ENCODE data around the gene CRAT.
A peak's percentile ranks its signal among the peaks of the same experiment; 100 is the strongest.

The CRAT gene

GRCh38 chr9:129109952-129110739, 447 bp downstream of the CRAT start:
- peak; percentile 6 for DNase-seq

- DNase-seq: no peak
Observed at GRCh38 chr9:129109537-129109903, 1.1 kb downstream of the CRAT start.

GRCh38 chr9:129108805-129109536, 1.6 kb downstream of the CRAT start:
- no peak for DNase-seq

GRCh38 chr9:129108083-129108804, 2.3 kb downstream of the CRAT start:
- no peak for DNase-seq

- no peak for DNase-seq
Observed at GRCh38 chr9:129107651-129108050, 2.9 kb downstream of the CRAT start.

GRCh38 chr9:129105857-129106694, 4.5 kb downstream of the CRAT start:
- no peak for DNase-seq

GRCh38 chr9:129104051-129104450, 6.5 kb downstream of the CRAT start:
- no peak for DNase-seq

GRCh38 chr9:129103595-129103965, 7.0 kb downstream of the CRAT start:
- DNase-seq: no peak

- DNase-seq: no peak
Observed at GRCh38 chr9:129102791-129103594, 7.6 kb downstream of the CRAT start.

GRCh38 chr9:129102095-129102525, 8.5 kb downstream of the CRAT start:
- no peak for DNase-seq

- DNase-seq: no peak
Observed at GRCh38 chr9:129101279-129101678, 9.3 kb downstream of the CRAT start.

- DNase-seq: no peak
Observed at GRCh38 chr9:129100383-129101169, 10.0 kb downstream of the CRAT start.

GRCh38 chr9:129098328-129098727, 12.3 kb downstream of the CRAT start:
- no peak for DNase-seq

- no peak for DNase-seq
Observed at GRCh38 chr9:129097671-129098306, 12.8 kb downstream of the CRAT start.

GRCh38 chr9:129095908-129096307, 14.7 kb downstream of the CRAT start:
- DNase-seq: no peak

- DNase-seq: no peak
Observed at GRCh38 chr9:129095170-129095667, 15.4 kb downstream of the CRAT start.

GRCh38 chr9:129094387-129095169, 16.0 kb downstream of the CRAT start:
- DNase-seq: no peak

GRCh38 chr9:129093602-129094386, 16.8 kb downstream of the CRAT start:
- no peak for DNase-seq

- DNase-seq: no peak
Observed at GRCh38 chr9:129089246-129089645, 21.3 kb downstream of the CRAT start.

All from effector CD4-positive, alpha-beta T cell (primary cell).